Hematopoietic multipotent progenitor cell treated with erythropoietin and hydrocortisone succinate and interleukin-3 and kit ligand, for 4 days (in vitro differentiated cells): ENCODE data around the gene INPP4B.
A peak's percentile ranks its signal among the peaks of the same experiment; 100 is the strongest.

Source experiments
- DNase-seq: peaks from one replicate; pipeline ENCODE4 v3.0.0-alpha.2; 2015

The INPP4B gene

DNA sequence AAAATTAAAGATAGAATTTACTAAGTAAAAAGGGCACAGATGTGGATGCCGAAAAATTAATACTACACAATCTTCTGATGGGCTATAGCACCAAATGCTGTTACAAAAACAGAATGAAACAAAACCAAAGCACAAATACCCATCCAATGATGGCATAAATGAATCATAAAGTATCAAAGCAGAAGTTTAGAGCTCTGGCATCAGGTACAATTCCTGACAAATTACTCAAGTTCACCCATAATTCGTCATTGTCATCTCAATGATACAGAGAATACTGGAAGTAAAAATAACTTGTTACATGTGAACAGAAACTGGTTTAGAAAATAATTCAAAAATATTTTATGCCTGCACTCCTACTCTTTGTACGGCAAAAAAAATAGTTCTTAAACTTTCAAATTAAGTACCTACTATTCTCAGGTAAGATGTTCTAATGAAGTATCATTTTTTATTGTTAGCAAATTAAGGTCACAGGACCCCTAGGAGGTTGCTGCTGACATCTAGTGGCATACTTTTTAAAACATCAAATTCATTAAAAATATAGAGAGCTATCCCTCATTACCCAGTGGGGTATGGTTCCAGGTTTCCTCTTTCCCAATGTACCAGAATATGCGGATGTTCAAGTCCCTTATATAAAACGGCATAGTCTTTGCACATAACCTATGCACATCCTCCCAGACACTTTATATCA, 126.1 kb downstream of the INPP4B start:
- DNase-seq: peak; percentile 72

DNA sequence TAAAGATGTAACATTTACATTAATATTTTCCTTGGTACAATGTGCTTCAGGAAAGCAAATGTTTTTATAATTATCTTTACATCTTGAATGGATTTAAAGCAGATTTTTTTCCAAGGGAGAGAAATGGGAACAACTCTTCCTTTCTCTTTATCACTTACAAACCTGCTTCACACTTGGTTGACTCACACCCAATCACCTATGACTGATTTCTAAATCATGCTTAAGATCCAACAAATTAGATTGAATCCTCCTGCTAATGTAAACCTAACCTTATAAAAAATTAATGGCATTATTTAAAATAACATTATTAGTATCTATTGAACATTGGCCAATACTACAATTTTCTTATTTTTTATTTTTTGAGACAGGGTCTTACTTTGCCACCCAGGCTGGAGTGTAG, 127.1 kb downstream of the INPP4B start:
- DNase-seq: no peak

DNA sequence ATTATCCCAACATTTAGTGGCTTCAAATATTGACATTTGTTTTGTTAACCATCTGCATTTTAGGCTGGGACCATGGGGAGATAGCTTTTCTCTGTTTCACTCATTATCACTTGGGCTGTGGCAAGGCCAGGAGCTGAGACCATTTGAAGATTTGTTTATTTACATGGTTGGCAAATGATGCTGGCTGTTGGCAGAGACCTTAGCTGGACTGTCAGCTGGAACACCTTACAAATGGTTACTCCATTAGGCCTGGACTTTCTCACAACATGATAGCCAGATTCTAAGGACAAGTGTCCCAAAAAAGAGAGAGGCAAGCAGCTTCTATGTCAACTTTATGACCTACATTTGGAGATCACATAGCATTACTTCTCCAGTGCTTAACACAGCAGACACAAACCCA, 130.4 kb downstream of the INPP4B start:
- no peak for DNase-seq

DNA sequence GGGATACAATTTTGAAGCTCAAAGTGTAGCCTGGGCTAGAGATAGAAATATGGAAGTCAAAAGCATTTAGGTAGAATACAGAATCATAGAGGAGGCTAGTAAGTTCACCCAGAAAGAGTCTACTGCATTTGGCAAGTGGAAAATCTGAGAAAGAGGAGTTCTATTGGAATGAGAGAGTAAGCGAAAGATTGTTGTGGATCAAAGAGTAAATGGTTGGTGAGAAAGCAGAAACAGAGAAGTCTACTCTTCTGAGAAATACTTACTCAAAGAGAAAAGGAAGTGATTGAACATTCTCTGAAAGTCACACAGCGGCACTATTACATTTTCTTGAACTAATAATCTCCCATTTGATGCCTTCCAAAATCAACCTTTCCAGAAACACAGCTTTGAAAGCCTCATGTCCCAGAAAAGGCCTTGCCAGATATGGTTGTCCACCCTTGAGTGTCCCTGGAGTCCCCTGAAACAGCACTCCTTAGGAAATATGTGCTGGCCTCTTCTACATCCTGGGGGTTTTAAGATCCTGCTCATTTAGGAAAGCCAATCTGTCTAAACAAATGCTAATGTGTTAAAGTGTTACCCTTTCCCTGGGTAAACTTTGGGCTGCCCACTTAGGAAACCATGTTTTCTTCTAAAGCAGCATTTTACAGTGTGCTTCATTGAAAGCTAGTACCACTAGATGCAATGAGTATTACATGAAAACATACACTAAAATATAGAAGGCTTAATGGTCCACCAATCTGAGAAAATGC, 132.6 kb downstream of the INPP4B start:
- DNase-seq: no peak

DNA sequence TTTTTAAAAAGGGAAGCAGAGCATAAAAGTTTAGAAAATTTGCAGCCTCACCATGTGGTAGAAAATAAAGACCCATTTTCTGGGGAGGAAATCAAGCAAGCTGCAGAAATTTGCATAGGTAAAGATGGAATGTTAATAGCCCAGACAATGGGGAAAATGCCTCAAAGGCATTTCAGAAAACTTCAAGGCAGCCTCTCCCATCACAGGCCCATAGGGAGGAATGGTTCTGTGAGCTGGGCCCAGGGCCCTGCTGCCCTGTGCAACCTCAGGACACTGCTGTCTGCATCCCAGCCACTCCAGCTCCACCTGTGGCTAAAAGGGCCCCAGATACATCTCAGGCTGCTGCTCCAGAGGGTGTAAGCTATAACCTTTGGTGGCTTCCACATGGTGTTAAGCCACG, 137.9 kb downstream of the INPP4B start:
- no peak for DNase-seq

DNA sequence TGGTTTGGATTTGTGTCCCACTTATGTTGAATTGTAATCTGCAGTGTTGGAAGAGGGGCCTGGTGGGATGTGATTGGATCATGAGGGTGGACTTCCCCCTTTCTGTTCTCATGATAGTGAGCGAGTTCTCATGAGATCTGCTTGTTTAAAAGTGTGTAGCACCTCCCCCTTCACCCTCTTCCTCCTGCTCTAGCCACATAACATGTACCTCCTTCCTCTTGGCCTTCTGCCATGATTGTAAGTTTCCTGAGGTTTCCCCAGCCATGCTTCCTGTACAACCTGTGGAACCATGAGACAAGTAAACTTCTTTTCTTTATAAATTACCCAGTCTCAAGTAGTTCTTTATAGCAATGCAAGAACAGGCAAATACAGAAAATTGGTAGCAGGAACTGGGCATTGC, 138.7 kb downstream of the INPP4B start:
- peak; percentile 65 for DNase-seq

DNA sequence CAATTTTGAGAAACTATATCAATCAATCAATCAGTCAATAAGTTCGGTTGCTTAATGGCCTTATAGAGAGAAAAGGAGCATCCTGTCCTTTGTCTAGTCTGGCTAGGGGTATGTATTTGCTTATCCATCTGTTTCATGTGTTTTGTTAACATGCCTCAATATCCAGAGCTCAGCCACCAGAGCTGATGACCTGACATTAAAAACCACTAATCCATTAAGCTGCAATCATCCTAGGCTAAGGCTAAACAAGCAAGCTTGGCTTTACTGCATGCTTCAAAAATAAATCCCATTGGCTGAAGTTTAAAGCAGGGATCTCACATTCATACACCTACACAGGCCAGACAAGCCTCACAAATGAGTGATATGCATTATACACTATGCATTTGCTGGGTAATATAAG, 139.7 kb downstream of the INPP4B start:
- no peak for DNase-seq

DNA sequence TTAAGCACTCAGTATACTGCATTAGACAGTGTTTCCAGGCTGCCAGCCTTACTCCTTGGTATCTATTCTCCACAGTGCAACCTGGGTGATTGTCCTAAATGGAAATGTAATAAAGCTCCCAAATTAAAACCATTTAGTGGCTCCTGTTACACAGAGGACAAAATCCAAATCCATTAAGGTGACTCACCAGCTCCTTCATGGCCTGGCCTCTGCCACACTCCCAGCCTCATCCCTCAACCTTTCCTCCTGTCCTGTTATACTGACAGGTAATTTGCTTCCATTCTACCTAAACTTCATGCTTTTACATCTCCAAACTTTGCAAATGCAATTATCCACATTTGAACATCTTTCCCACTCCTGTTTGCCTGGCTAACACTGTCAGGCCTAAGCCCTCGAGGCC, 140.3 kb downstream of the INPP4B start:
- DNase-seq: no peak

DNA sequence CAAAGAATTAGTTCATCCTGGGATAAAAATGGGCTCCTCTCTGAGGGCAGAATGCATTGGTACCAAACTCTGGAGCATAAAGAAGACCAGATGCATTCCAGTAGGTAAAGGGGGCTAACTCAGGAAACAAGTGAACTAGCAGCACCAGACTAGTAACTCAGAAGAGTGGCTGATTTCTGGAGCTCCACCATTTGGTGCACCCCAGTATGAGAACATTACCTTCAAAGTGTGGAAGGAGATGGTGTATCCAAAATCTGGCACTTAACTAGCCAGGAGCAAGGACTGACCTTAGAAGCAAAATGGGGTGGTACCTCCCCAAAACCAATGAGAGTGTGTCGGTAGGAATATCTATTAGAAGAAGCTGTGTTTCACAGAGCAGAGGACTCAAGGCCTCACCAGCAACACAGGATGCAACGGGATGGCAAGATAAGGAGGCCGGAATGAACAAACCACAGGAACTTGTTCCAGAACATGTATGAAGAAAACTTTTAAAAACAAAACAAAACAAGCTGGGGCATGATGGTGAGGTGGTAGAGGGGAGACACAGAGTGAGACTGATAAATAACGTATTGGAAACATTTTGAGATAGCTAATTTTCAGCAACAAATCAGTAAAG, 142.3 kb downstream of the INPP4B start:
- DNase-seq: peak; percentile 95

DNA sequence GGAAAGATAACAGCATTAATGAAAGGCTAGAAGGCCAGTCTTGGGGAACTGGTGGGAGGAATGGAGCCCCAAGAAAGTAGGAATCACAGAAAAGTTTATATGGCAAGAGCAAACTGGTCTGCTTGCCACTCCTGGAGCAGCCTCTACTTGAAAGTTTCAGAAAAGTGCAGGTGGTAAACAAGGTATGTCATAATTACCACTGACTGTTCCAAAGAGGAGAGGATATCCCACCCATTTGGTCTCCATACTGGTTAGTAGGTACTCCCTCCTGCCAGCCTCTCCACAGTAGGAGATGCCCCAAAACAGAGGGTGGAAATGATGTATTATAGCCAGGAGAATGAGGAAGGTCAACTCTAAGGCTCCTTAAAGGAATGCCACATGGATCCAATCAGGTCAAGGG, 145.1 kb downstream of the INPP4B start:
- DNase-seq: no peak

DNA sequence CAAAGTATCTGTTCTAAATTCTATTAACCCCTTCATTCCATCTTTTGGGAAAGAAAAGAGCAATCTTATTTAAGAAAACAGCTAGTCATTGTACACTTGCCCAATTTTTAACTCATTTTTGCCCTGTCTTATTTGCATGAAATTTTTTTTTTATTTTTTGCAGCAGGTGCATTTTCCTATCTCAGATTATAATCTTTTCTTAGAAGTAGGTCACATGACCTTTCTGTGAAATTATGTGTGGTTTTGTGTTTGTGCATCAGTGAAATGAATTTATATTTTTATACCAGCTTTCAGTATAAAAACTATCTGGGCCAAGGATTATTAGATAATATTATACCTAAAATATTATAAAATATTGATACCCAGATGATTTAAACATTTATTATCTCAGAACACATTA, 145.6 kb downstream of the INPP4B start:
- peak; percentile 41 for DNase-seq

DNA sequence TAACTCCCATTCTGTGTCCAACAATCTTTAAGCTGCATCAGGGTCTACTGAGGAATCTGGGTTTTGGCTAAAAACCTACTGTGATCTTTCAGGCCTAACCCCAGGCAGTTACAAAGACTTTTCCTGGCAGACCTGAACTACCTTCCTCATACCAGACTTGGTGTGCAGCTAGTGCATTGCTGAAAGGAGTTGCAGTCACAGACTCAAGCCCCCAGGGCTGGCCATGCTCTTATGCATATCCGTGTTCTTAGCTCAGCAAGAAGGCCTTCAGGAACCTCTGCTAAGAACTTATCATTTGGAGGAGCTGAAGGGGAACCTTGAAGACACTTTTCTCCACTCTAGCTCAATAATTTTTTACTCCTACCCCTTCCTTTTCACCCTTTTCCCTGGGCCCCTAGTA, 147.5 kb downstream of the INPP4B start:
- DNase-seq: peak; percentile 23

DNA sequence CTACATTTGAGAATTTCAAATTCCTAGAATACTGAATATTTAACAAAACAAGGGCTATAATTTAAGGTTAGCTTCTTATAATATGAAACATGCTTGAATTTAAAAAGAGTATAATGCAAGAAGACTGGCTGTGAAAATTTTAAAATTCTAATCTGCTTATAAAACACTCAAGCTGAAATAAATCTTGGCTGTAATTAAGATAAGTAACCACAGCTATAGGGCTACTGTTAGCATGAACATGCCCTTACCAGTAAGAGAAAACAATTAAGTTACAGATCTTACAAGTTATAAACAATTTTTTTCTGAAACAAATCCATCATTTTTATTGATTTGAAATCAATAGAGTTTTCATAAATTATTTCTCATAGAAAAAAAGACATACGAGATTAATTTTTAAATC, 148.2 kb downstream of the INPP4B start:
- no peak for DNase-seq

DNA sequence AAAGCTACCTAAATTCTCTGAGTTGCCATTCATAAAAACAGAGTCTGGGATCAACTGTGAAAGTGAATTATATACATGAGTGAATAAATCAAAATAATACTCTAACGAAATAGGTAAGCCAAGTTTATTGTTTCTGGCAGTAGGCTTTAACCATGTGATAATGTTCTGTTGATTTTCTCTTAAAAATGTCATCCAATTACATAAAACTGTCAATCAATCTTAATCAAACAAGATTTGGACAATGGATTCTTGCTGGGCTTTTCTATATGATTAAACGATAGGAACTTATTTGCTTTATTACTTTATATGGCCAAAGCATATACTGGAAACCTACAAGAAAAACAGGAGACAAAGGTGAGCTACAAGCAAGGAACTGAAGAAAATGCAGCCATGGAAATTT, 148.8 kb downstream of the INPP4B start:
- DNase-seq: no peak

DNA sequence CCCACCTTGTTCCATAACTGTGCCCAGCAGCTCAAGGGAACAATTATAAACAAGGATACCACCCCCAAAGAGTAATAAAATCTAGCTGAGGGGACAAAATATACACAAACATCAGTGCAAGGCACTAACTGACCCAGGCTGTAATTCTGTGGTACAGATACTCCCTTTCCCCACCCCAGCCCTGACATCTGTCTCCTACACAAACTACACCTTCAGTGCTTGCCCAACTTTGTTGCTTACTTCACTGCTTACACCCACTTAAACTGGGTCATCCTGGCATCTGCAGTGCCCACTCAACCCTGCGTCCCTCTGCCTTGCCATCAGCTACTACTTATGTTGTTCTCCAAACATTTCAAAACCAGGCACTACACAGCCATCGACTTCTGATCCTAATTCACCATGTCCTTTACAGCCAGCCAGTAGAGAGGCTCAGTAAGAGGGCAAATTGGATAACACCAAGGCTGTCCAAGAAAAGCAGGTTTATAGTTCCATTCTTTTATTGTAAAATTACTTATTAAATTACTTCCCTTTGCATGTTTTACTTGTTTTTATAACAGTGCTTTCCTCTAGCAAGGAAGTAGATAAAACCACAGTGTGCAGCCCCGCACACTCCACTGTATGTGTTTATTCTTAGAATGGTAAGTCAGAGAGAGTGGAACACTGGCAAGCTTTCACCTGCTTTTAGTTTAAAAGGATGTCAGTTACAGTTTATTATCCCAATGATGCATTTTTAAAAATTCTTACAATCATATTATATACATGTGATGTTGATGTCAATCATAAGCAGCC, 149.6 kb downstream of the INPP4B start:
- DNase-seq: peak; percentile 55

DNA sequence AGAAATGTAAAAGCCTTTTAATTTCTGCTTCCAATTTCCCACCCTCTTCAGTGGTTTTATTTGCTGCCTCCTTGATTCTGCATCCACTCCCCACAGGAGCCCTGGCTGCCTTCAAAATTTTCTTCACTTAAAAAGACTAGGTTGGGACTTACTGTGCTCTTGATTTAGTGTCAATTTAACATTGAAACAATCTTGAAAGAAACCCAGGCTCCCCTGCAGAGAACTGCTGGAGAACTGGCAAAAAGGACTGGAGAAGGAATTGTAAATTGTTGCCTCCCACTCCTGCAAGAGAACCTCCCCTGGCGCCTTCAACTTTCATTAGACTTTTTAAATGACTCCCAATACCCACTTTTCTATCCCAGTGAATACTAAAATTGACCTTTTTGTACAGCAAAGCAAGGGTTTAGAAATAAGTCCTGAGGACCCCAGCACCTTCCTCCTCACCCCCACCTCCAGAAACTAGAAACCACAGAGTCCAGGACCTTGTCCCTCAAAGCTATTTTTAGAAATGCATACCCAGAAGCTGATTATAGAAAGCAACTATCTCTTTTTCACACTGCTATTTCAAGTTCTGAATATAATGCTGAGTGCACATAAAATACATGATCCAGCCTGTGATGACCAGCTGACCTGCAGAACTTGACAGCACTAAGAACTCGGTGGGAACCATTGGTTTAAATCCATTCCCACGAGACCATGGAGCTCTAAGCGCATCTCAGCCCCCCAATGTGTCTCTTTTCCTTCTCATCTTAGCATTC, 155.5 kb downstream of the INPP4B start:
- no peak for DNase-seq

DNA sequence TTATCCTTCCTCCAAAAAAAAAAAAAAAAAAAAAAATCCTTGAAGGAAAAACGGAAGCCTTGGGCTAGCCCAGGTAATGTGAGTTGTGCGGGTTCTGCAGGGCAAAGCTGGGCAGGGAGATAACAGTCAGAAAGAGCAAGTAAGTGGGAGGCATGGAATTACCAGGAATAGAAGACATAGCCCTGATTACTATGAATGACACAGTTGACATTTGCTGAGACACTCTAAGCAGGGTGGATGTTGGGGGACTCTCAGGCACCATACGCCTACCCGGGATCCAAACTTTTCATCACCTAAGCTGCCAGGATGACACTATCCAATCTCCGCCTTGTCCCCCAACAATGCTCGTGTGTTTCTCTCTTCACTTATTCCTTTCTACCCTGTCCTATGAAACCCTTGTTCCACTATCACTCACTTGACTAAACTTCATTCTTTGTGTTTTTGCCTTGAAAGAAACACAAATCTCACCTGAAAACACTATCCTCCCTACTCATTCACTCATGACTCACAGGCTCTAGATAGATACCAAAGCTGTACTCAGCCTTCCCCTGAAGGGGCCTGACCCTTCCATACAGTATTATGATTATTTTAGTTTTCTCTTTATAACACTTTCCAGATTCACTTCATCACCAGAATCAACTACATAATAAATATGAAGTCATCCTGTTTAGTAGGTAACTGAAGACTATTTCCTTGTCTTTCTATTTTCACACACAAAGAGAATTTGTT, 158.4 kb downstream of the INPP4B start:
- DNase-seq: no peak

DNA sequence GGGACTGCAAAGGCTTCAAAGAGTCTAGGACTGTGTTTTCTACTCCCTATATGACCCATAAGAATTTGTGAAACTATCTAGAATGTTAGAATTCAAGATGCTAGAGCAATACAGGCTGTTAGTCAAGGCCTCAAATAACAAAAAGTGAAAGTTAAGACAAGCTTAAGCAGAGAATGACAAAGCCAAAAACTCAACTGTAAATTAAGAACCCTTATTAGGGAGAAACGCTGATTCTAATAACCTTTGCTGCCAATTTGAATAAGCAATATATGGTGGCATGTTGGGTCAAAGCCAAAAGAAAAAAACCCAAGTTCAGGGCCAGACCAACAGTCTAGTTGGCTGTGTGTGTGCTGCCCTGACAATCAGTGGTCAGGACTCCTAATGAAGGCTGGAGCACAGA, 160.0 kb downstream of the INPP4B start:
- DNase-seq: no peak

DNA sequence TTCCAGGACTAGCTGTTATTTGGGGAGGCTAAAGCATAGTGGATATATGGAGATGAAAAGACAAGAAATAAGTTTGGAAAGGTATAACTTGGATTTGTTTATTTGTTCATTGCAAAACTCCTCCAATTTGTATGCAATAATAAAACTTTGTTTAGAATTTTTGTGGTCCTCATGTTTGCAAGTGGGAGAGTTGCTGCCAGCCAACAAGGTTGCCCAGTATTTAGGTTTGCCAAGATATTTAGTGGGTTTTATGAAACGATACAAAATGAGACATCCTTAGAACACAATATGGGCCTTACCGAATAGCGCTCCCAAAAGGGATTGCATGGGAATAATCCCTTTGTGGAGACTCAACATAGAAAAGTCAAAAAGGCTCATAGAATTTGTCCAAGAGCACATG, 162.1 kb downstream of the INPP4B start:
- DNase-seq: no peak

DNA sequence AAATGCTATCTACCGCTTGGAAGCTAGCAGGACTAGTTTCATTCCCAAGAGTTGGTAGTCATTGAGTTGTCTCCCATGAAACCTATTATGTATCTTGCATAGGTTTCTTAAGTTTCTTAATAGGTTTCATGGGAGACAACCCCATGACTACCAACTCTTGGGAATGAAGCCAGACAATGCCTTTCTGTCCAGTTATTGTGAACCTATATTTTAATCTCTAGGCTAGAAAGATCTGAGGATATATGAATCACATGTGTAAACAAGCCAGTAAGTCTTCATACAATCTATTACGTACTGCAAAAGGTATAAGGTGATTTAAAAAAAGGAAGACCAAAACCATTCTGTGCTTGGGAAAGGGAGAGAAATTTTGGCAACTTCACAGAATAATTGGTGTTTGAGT, 162.6 kb downstream of the INPP4B start:
- no peak for DNase-seq

DNA sequence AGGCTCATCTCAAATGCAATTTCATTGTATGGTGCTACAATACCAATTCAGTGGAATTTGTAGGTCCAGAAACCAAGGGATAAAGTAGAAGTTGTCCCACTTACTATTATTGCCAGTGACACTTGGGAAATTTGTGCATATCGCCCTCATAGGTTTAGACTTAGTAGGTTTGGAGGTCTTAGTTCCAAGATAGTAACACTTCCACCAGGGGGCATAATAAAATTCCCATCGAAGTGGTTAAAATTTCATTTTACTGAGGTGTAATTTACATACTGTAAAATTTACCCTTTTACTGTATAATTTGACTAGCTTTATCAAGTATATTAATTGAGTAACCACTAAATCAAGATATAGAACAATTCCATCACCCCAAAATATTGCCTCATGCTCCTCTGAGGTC, 174.6 kb downstream of the INPP4B start:
- peak; percentile 33 for DNase-seq

DNA sequence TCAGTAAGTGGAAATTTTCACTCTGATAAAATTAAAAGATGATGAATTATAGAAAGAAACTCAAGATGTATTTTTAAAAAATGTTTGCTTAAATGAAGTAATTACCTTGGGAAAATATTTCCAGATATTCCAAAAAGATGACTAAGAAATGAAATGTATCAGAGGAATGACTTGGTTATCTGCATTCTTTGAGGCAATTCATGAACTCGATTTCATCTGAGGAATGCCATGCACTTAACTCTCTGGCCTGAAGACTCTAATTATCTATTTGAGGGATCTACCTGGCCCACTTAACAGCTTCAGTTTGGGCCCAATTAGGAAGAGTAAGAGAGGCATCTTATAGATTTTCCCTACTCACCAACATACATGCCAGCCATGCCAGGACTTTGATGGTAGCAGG, 182.3 kb downstream of the INPP4B start:
- no peak for DNase-seq
